Endothelial cell of umbilical vein (primary cell): ENCODE data around the gene TAGLN2. TPM values are rescaled to one million over a fixed set of nuclear protein-coding genes. Genes with fewer than 3 reads are reported as not detected.

Experiments used
- BruUV-seq: library from RNA; stranded (reverse); fragments of 400-500 nt; replicated peaks from 2 replicates; lab custom pipeline; 2021; lab: Mats Ljungman, UMichigan
- CTCF ChIA-PET: fragments of 300-600, 350-600 bp; sonication (Branson Sonifier 250); formaldehyde crosslinking; loops from one replicate; lab custom pipeline; 2021; ENCODE audit warnings: antibody characterized with exemption, inconsistent platforms; lab: Charles Lee
- POLR2A ChIA-PET: fragments of 300-600, 350-600 bp; sonication (Branson Sonifier 250); formaldehyde crosslinking; loops from one replicate; lab custom pipeline; 2021; ENCODE audit warnings: antibody characterized with exemption, inconsistent platforms; lab: Charles Lee
- DNase-seq: peaks from one replicate; pipeline ENCODE4 v3.0.0-alpha.2; 2011; ENCODE audit warnings: low read depth, low spot score
- FAIRE-seq: peaks from 2 replicates; lab custom pipeline; 2011; peaks lifted over from hg19 to GRCh38; lab: Jason Lieb, UNC
- H2AFZ ChIP-seq: 2 replicates; pipeline ENCODE4 v1.6.0; 2012; ENCODE audit warnings: low read depth, low read length, control low read depth, inconsistent platforms
- H3K27ac ChIP-seq: 2 replicates; pipeline ENCODE4 v1.5.1; 2011; ENCODE audit warnings: low read depth, mild to moderate bottlenecking, control low read depth, low read length, moderate library complexity; ENCODE audit not compliant: insufficient read depth
- H3K27me3 ChIP-seq, 2 experiments: 2 replicates each; pipeline versions ENCODE4 v1.6.0 to v1.6.1; 2011; ENCODE audit warnings: low read length in 2 of 2, mixed read lengths in 1 of 2; ENCODE audit not compliant: control insufficient read depth in 2 of 2, insufficient read depth in 2 of 2
- H3K36me3 ChIP-seq, 2 experiments: 2 replicates in 1 of 2; 3 replicates in 1 of 2; pipeline ENCODE4 v1.5.1; 2011; ENCODE audit warnings: low read length in 2 of 2, mild to moderate bottlenecking in 1 of 2, moderate library complexity in 1 of 2; ENCODE audit not compliant: control insufficient read depth in 2 of 2, insufficient read depth in 2 of 2; ENCODE audit errors: extremely low read depth in 1 of 2
- H3K4me1 ChIP-seq: 3 replicates; pipeline ENCODE4 v1.5.1; 2011; ENCODE audit warnings: mild to moderate bottlenecking, low read length; ENCODE audit not compliant: control insufficient read depth, insufficient read depth; ENCODE audit errors: extremely low read depth
- H3K4me2 ChIP-seq: 2 replicates; pipeline ENCODE4 v1.6.1; 2011; ENCODE audit warnings: low read length, control low read depth, mixed read lengths; ENCODE audit not compliant: insufficient read depth
- H3K4me3 ChIP-seq, 3 experiments: fragments of 200-600 bp in 1 of 3; sonication (generic), shearing (Covaris generic) in 1 of 3; replicated peaks in 1 of 3; 2 replicates each; pipeline ENCODE4 v1.5.1; 2011 to 2016; ENCODE audit warnings: control low read depth in 3 of 3, low read length in 3 of 3, mild to moderate bottlenecking in 2 of 3, inconsistent platforms in 1 of 3, low read depth in 1 of 3, moderate library complexity in 1 of 3; ENCODE audit not compliant: insufficient read depth in 1 of 3
- H3K79me2 ChIP-seq: 2 replicates; pipeline ENCODE4 v1.6.0; 2012; ENCODE audit warnings: low read length, inconsistent platforms; ENCODE audit not compliant: control insufficient read depth, insufficient read depth
- H3K9ac ChIP-seq: replicated peaks from 2 replicates; pipeline ENCODE3; 2011; ENCODE audit warnings: low read length, control low read depth; ENCODE audit not compliant: insufficient read depth; ENCODE audit errors: extremely low read depth
- H3K9me1 ChIP-seq: replicated peaks from 3 replicates; pipeline ENCODE4 v1.6.0; 2011; ENCODE audit warnings: mild to moderate bottlenecking, low read length; ENCODE audit not compliant: control insufficient read depth, insufficient read depth; ENCODE audit errors: extremely low read depth
- H3K9me3 ChIP-seq: replicated peaks from 2 replicates; pipeline ENCODE4 v1.5.1; 2012; ENCODE audit warnings: low read length, inconsistent platforms; ENCODE audit not compliant: control insufficient read depth, insufficient read depth
- H4K20me1 ChIP-seq: replicated peaks from 2 replicates; pipeline ENCODE3; 2011; ENCODE audit warnings: mild to moderate bottlenecking, low read length; ENCODE audit not compliant: control insufficient read depth, insufficient read depth; ENCODE audit errors: extremely low read depth
- JUN ChIP-seq: IDR thresholded peaks from 2 replicates; pipeline ENCODE4 v1.6.1; 2011; ENCODE audit warnings: borderline replicate concordance, low read depth; ENCODE audit not compliant: insufficient read length, insufficient read depth
- MYC ChIP-seq: IDR thresholded peaks from one replicate; pipeline ENCODE4 v1.6.1; 2011; ENCODE audit warnings: mild to moderate bottlenecking, low read depth, low read length
- POLR2AphosphoS5 ChIP-seq: IDR thresholded peaks from 2 replicates; pipeline ENCODE4 v1.6.1; 2012; ENCODE audit warnings: low read depth, mild to moderate bottlenecking, control low read depth, low read length, moderate library complexity; ENCODE audit not compliant: insufficient read depth
- dilution Hi-C: fragments of 300-500 bp; cut with MboI; formaldehyde crosslinking; loops from one replicate; pipeline ENCODE4 v1.15.0; 2019; ENCODE audit warnings: low sequenced_read_pairs; ENCODE audit not compliant: extremely low pct_ligation_motif_present
- intact Hi-C: fragments of 100-400 bp; cut with micrococcal nuclease; formaldehyde crosslinking; loops from one replicate; pipeline ENCODE4 v1.10.0; 2022
- polyA plus RNA-seq, 4 experiments: library from polyadenylated mRNA; depleted of rRNA in 3 of 4; stranded (reverse) in 3 of 4; unstranded in 1 of 4; fragments of >200 nt; gene quantifications; 2 replicates each; pipeline versions ENCODE4 v1.2.1 to v1.2.3, GENCODE V29; 2011 to 2012; ENCODE audit warnings: missing spikeins in 1 of 4
- total RNA-seq: library from RNA; stranded (reverse); gene quantifications from 2 replicates; pipeline ENCODE4 v1.2.3, GENCODE V29; 2021
- TF ChIP-seq, protein P1 (sequence below), 2 donors: IDR thresholded peaks; 1 replicate in 1 of 2; 2 replicates in 1 of 2; pipeline ENCODE4 v1.5.1; 2011; ENCODE audit warnings: low read length in 2 of 2, mild to moderate bottlenecking in 2 of 2, moderate library complexity in 2 of 2, control low read depth in 1 of 2, inconsistent platforms in 1 of 2, low read depth in 1 of 2; ENCODE audit not compliant: insufficient read depth in 1 of 2; ENCODE audit errors: extremely low read depth in 1 of 2

TAGLN2 gene
- total and polyA plus RNA-seq, 2 donors (not counting 3 experiments of a cell fraction or from before 2014, with no cell fraction given), result 646 to 1,279 TPM

DNA sequence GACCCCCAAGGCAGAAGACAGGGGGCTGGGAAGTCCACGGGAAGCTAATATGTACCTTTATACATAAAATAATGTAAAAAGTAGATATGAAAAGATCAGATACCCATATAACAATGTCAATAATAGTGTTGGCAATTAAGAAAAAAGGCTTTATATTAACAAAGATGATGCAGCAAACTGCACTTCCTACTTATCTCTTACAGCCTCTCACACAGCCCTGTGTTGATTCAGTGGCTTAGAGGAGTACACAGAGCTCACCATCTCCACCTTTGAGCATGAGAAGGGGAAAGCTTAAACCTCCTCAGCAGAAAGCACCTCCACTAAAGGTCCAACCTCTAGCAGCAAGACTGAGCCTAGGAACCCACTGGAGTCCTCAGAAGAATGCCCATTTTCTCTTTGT lies 55.7 kb downstream of the TAGLN2 start:
- no peak for FAIRE-seq
- Histone ChIP-seq H3K27me3 (no peaks in the 10 kb centered on the region), H3K36me3 (no peaks in the 10 kb centered on the region), H3K79me2 (no peaks in the 10 kb centered on the region), H3K4me1 (no peaks in the 10 kb centered on the region), H2AFZ (no peak overlapping the region), H3K9ac (no peak overlapping the region), H3K4me3 (no peak overlapping the region), H3K9me3 (no peaks in the 10 kb centered on the region), H3K9me1 (no peaks in the 10 kb centered on the region), H3K4me2 (no peak overlapping the region), H4K20me1 (no peaks in the 10 kb centered on the region), H3K27ac (no peak overlapping the region)
- dilution Hi-C loops (no loop called here), intact Hi-C loops (no loop called here)
- ChIA-PET POLR2A (no interaction called here), CTCF (interaction anchor here (1.5 to 3.8 kb wide), 4 partner anchors 17 to 79 kb away, joined by 3 to 14 read pairs (median 4); no protein-coding TSS in a partner anchor)
- DNase-seq, result no peak
- no TSS peak for BruUV-seq
- TF ChIP-seq POLR2AphosphoS5, result no peak
- TF ChIP-seq MYC, result no peak

DNA sequence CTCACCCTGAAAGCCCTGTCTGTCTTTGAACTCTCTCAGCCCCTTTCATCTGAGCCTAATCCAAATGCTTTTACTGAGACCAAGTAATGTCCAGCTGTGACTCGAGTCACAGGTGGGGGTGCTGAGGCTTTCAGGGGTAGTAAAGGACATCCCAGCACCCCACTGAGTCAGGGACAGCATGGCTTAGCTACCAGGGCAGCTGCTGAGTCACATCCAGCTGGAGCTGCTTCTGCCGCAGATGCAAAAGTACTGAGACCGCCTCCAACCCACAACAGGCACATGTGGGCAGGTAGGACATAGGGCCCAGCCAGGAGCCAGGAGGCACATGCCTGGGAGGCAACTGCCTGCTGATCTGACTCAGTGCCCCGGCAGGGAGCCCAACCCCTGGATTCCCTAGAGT lies 56.1 kb downstream of the TAGLN2 start:
- Histone ChIP-seq H3K4me3 (no peak overlapping the region), H2AFZ (no peak overlapping the region), H3K9me1 (no peaks in the 10 kb centered on the region), H3K27ac (no peak overlapping the region), H3K9ac (no peak overlapping the region), H3K27me3 (no peaks in the 10 kb centered on the region), H3K4me1 (no peaks in the 10 kb centered on the region), H3K9me3 (no peaks in the 10 kb centered on the region), H3K79me2 (no peaks in the 10 kb centered on the region), H3K36me3 (no peaks in the 10 kb centered on the region), H3K4me2 (no peak overlapping the region), H4K20me1 (no peaks in the 10 kb centered on the region)
- dilution Hi-C loops, result no loop called here
- intact Hi-C loops, result no loop called here
- FAIRE-seq, result no peak
- TF ChIP-seq JUN, result no peak
- TF ChIP-seq, protein P1, sequence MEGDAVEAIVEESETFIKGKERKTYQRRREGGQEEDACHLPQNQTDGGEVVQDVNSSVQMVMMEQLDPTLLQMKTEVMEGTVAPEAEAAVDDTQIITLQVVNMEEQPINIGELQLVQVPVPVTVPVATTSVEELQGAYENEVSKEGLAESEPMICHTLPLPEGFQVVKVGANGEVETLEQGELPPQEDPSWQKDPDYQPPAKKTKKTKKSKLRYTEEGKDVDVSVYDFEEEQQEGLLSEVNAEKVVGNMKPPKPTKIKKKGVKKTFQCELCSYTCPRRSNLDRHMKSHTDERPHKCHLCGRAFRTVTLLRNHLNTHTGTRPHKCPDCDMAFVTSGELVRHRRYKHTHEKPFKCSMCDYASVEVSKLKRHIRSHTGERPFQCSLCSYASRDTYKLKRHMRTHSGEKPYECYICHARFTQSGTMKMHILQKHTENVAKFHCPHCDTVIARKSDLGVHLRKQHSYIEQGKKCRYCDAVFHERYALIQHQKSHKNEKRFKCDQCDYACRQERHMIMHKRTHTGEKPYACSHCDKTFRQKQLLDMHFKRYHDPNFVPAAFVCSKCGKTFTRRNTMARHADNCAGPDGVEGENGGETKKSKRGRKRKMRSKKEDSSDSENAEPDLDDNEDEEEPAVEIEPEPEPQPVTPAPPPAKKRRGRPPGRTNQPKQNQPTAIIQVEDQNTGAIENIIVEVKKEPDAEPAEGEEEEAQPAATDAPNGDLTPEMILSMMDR (IDR thresholded peaks at IDR 0.05; ENCODE audit: extremely low read depth in 1 of 2, insufficient read depth in 1 of 2, low read depth in 1 of 2, low read length in 2 of 2), result no peak
- no TSS peak for BruUV-seq
- ChIA-PET CTCF (interaction anchor here (0.7 to 3.8 kb wide), 6 partner anchors 15 to 79 kb away, joined by 3 to 14 read pairs (median 4); no protein-coding TSS in a partner anchor), POLR2A (no interaction called here)
- no peak for DNase-seq
